Stimulated activated CD8-positive, alpha-beta memory T cell treated with anti-CD3 and anti-CD28 coated beads, Interleukin-7, amount 100 ng/mL, for 24 hours (primary cell): ENCODE results near the gene KRTAP13-3.

Experiments
- DNase-seq: peaks from one replicate; pipeline ENCODE4 v3.0.0-alpha.2; 2020; ENCODE audit warnings: low read depth

The KRTAP13-3 gene

GRCh38 chr21:30425826-30426225 lies at the start of gene KRTAP13-3:
Gene KRTAP13-3 (minus strand): TSS chr21:30425926. CDS start chr21:30425912, 14 bp downstream.
- no peak for DNase-seq

- DNase-seq, result no peak
Observed at GRCh38 chr21:30468900-30469714, 43.4 kb upstream of the KRTAP13-3 start.

GRCh38 chr21:30463713-30464112 lies 38.0 kb upstream of the KRTAP13-3 start:
- DNase-seq, result no peak

GRCh38 chr21:30448514-30448913 lies 22.8 kb upstream of the KRTAP13-3 start:
- no peak for DNase-seq

GRCh38 chr21:30447056-30447455 lies 21.3 kb upstream of the KRTAP13-3 start:
- no peak for DNase-seq

- DNase-seq, result no peak
Observed at GRCh38 chr21:30444204-30444603, 18.5 kb upstream of the KRTAP13-3 start.

GRCh38 chr21:30443226-30443625 lies 17.5 kb upstream of the KRTAP13-3 start:
- DNase-seq, result no peak

- DNase-seq, result no peak
Observed at GRCh38 chr21:30439975-30440374, 14.2 kb upstream of the KRTAP13-3 start, which contains the start of gene KRTAP15-1. Gene KRTAP15-1 (plus strand): TSS chr21:30440275. CDS start chr21:30440328, 53 bp downstream.

- DNase-seq, result no peak
Observed at GRCh38 chr21:30437010-30437565, 11.4 kb upstream of the KRTAP13-3 start.

- no peak for DNase-seq
Observed at GRCh38 chr21:30434033-30434631, 8.4 kb upstream of the KRTAP13-3 start.

- DNase-seq, result no peak
Observed at GRCh38 chr21:30430170-30430655, 4.5 kb upstream of the KRTAP13-3 start, which contains the start of gene KRTAP13-4. Gene KRTAP13-4 (plus strand): TSS chr21:30430220. CDS start chr21:30430276, 56 bp downstream.

- no peak for DNase-seq
Observed at GRCh38 chr21:30426731-30427130, 1.0 kb upstream of the KRTAP13-3 start.

GRCh38 chr21:30415993-30416392 lies 9.7 kb downstream of the KRTAP13-3 start:
- no peak for DNase-seq

GRCh38 chr21:30408782-30409494 lies 16.8 kb downstream of the KRTAP13-3 start:
- no peak for DNase-seq

- no peak for DNase-seq
Observed at GRCh38 chr21:30395731-30396130, 30.0 kb downstream of the KRTAP13-3 start, which contains the start of gene KRTAP13-1. Gene KRTAP13-1 (plus strand): TSS chr21:30396031. CDS start chr21:30396087, 56 bp downstream.

- DNase-seq, result no peak
Observed at GRCh38 chr21:30391492-30392025, 34.2 kb downstream of the KRTAP13-3 start.

GRCh38 chr21:30382201-30382600 lies 43.5 kb downstream of the KRTAP13-3 start:
- no peak for DNase-seq
